ENCODE measurements around the gene PTPRN2.
"Not testable (repeated sequence)": the region's sequence is repeated elsewhere in the genome, so short reads cannot be mapped to it uniquely, and the experiment has no call there.

Gene PTPRN2

DNA sequence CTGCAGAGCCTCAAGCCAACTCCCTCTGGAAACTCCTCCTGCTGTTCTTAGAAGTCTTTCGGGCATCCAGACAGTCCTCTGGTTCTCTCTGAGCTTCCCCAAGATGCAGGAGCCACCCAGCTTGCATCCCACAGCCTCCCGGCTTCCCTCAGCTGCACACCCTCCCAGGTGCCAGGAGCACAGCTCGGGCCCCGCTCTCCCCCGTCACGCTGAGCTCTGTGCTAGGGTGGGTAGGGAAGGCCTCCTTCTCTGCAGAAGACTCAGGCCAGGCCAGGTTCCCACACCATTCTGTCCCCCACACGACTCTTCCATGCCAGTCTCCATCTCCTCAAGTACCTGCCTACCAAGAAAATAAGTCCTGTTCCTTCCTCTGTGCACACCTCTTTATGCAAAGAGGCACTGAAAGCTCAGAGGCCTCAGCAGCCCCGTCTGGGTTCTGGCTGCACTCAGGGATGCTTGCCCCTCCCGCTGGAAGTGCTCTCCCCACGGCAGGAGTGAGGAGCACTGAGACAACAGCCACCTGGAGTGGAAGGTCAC lies 537.1 kb downstream of the PTPRN2 start:
- no peak for DNase-seq (ENCODE audit: low spot score)

DNA sequence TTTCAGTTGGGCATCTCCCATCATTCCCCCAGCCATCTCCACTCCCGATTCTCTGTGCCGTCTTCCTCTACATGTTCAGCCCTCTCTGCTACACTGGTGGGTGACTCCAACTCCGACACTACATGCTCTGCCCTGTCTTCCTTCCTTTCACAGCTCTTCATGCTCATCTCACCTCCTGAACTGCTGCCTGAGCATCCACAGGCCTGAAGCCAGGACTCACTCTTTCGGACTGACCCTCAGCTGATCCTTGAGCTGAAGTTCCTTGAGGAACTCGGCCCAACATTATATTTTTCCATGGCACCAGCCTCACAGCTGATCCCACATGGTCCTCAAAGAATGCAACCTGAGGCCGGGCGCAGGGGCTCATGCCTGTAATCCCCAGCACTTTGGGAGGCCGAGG lies 538.4 kb downstream of the PTPRN2 start:
- DNase-seq (ENCODE audit: low spot score) = no peak

DNA sequence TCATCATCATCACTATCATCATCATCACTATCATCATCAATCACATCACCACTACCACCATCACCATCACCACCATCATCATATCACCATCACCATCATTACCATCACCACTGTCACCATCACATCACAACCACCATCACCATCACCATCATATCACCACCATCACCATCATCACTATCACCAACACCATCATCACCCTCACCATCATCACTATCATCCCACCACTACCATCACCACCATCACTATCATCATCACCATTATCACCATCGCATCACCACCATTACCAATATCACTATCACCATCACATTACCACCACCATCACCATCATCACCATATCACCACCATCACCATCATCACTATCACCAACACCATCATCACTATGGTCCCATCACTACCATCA lies 539.1 kb downstream of the PTPRN2 start:
- DNase-seq (ENCODE audit: low spot score) = no peak

DNA sequence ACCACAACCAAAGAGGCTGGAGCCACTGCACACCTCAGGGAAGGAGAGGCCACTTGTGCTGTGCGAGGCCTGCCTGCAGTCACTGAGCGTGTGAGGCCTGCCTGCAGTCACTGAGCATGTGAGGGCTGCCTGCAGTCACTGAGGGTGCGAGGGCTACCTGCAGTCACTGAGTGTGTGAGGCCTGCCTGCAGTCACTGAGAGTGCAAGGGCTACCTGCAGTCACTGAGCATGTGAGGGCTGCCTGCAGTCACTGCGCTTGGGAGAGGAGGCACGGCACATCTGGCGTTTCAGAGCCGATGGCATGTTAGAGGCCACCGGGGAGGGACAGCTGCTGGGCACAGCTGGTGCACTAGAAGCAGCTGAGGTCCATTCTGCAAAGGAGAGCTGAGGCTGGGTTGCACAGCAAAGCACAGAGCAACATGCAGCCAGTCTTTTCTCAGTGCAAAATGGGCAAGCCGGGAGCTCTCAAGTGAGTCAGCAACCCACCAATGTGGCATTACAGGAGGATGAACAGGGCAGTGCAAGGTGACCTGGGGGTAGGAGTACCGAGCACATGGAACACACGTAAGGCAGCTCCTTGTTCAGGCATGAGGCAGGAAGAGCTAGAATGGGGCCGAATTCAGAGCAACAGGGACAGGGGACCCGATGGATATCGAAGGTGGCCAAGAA lies 540.1 kb downstream of the PTPRN2 start:
- DNase-seq (ENCODE audit: low spot score) = no peak

DNA sequence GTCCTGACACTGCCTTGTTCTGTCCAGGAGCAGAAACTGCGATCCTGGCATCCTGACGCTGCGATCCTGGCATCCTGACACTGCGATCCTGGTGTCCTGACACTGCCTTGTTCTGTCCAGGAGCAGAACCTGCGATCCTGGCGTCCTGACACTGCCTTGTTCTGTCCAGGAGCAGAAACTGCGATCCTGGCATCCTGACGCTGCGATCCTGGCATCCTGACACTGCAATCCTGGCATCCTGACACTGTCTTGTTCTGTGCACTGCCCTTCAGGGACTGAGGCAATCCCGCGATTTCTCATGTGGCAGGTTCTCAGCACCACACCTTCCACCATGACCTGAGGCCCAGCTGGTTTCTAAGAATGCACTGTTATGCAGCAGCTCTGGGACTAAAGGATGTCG lies 541.4 kb downstream of the PTPRN2 start:
- DNase-seq (ENCODE audit: low spot score) = not testable (repeated sequence)

DNA sequence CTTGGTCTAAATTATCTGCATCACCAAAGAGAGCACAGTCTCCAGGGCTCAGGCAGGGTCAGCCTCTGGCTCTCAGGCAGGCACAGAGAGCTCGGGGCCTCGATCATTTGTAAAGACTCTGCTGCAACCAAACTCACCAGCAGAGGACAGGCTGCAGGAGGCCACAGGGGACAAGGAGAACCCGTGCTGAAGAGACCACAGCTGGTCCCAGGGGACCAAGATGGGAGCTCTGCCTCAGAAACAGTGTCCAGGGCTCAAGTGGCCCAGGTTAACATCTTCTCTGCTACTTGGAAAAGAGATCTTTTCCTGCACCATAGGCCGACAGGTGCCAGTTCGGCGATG lies 543.2 kb downstream of the PTPRN2 start:
- no peak for DNase-seq (ENCODE audit: low spot score)

DNA sequence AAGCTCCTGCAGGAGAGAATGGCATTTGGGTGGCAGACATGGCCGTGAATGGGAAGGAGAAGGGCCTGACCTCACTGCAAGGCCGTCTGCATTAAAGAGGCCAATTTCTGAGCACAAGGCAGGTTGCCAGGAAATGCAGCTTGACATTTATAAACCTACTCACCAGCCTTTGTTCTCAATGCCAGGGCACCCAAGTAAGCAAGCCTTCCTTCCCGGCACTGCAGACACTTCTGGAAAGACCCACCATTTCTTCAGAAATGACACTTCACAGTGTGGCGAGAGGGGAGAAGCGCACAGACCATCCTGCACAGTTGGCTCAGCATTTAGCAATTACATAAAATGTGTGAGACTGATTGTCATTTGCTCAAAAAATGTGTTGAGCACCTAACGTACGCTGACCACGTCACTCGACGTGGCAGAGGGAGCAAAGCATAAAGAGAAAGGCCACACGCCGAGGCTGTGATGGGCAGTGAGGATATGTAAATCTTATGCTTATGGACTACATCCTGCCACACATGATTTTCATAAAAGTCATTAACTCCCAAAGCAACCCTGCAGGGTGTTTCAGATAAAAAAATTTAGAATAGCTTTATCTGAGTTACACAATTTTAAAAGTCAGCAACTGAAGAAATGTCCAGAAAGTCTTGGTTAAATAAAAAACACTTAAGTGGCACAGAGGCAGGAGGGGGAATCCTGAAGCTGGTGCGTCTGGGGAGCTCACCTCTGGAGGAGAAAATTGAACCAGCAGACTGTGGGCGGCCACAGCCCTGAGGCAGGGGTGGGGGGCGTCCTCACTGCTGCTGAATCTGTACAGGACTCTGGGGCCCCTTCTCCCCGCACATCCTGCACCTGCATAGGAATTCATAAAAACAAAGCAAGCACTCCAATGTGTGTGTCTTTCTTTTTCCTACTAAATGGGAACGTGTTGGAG lies 543.8 kb downstream of the PTPRN2 start:
- DNase-seq (ENCODE audit: low spot score) = no peak

DNA sequence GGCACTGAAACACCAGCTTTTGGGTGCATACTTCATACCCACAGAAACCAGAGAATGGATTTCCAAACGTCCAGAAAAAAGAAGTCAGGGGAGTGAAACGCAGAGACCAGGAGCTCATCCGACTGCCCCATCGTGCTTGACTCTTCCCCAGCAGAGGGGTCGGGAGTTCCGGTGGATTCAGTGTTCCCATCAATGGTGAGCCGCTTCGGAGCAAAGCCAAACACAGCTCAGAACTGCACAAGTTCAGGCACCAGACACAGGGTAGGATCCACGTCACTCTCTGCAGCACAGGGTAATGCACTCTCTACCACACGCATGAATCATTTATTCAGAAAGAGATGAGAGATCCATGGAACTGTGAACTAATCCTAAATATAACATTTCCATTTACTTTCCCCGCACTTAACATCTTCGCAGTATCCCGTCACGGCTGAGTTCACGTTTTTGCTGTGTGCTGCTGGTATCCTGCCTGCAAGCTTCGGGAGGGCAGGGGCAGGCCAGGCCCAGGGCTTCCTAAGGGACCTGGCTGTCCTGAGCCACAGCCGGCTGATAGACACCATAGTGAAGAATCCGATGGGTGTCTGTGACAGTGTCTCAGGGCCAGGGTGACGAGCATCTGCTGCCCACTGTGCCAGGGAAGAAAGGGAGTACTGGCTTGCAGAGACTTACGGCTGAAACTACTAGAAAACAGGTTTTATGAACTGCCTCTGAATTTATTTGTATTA lies 545.3 kb downstream of the PTPRN2 start:
- DNase-seq (ENCODE audit: low spot score) = no peak

DNA sequence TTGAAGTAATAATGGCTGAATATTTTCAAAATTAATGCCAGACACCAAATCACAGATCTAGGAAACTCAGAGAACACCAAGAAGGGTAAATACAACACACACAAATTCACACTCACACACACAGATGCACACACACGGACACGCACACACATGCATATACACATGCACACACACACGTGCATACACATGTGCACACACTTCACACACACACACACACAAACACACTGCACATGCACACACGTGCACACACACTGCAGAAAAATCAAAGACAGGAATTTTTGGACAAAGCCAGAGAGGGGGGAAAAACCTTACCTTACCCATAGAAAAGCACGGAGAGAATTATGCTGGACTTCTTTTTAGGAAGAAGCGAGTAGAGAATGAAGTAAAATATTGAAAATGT lies 547.4 kb downstream of the PTPRN2 start:
- DNase-seq (ENCODE audit: low spot score) = no peak

DNA sequence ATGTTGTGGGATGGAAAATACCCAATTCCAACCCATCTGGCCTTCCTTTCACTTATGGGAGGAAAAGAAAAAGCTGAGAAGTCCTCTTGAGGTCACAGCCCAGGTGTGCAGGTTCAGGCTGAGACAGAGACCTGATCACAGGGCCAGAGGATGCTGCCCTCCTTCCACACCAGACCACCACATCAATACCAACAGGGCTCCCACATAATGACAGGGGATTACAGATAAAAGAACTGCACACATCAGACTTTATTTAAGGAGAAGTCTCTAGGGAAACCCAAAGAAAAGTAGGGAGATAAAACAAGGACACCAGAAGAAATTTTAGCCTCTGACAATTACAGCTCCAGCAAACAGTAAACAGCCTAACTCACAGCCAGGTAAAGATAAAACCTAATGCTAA lies 548.4 kb downstream of the PTPRN2 start:
- no peak for DNase-seq (ENCODE audit: low spot score)

DNA sequence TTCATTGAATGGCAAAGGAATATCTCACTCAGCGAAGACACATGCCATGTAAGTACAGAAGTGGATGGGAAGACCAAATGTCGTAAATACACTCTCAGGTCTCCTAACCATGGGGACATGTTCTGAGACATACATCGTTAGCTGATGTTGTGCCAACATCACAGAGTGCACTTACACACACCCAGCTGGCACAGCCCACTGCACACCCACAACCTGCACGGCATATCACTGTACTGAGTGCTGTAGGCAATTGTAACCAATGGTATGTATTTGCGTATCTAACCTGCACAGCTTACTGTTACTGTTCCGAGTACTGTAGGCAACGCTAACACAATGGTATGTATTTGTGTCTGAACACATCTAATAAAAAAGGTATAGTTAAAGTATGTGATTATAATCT lies 550.4 kb downstream of the PTPRN2 start:
- DNase-seq (ENCODE audit: low spot score) = no peak

DNA sequence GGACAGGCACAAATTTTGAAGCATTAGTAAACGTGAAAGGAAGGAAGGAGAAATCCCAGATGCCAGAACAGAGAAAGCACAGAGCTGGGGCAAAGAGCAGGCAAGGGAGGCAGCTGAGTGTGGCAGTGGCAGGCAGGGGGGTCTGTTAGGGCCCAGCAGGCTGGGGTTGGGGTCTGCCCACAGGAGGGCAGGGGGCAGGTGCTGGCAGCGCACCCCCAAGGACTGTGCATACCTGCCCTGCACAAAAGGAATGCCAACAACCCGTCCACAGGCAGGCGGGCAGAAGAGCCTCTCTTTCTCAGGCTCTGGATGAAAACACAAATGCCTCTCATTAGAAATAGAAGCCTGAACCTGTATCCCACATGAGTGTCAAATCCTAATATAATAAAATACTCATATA lies 552.3 kb downstream of the PTPRN2 start:
- no peak for DNase-seq (ENCODE audit: low spot score)

DNA sequence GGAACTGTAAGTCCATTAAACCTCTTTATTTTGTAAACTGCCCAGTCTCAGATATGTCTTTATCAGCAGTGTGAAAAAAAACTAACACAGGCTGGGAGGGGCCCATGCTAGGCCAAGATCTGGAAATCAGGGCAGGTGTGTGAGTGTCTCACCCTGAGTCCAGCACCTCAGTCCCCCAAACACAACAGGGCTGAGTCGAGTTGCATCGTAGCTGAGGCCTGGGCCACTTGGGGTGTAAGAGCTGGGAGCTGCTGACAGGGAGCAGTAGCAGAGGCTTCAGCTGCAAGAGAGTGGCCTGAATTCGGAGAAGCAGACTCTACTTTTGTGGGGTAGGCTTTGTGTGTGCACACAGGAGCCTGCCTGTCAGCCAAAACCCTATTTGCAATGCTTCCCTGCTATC lies 553.1 kb downstream of the PTPRN2 start:
- no peak for DNase-seq (ENCODE audit: low spot score)

DNA sequence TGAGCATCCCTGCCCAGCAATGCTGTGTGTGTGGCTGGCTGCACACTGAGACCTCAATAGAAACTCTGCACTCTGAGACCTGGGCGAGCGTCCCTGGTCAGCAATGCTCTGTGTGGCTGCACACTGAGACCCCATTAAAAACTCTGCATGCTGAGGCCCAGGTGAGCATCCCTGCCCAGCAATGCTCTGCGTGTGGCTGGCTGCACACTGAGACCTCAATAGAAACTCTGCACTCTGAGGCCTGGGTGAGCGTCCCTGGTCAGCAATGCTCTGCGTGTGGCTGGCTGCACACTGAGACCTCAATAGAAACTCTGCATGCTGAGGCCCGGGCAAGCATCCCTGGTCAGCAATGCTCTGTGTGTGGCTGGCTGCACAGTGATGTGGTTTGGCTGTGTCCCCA lies 553.7 kb downstream of the PTPRN2 start:
- DNase-seq (ENCODE audit: low spot score) = not testable (repeated sequence)

DNA sequence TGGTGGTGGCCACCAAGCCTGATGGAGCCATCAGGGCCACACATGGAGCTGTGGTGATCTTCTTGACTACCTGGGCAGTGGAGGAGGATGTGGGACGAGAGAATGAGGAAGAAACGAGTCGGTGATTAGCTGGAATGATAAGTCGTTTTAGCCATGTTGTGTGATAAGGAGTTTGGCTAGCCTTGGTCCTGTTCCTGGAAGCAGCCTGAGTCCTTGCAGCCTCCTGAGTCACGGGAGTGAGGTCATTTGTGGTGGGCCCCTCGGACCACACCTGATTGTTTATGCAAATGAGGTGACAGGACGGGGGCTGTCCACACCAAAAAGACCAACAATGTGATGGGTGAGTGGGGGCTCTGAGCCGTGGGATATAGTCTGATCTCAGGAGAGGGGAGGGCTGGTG lies 554.4 kb downstream of the PTPRN2 start:
- no peak for DNase-seq (ENCODE audit: low spot score)

DNA sequence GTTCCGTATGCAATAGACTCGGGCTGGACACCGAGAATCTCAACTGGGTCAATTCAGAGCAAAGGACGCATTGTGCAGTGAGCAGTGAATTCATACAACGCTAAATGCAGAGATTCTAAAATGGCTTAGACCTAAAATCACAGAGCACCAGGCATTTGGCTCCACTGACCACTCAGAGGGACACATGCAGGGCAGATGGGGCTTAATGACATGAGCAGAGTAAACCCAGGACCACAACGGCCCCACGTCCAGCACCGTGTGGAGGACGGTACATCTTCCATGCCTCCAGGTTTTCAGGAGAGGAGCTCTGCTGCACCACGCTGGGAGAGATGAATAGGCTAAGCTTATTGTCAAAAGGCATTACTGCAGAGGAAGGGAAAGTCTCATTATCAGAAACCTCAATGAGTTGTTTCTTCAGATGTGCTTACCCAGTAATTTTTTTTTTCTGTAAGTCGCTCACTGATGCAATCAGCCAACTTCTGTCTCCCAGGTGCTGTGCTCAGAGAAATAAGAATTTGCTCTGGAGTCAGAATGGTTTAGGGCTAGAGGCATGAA lies 555.0 kb downstream of the PTPRN2 start:
- DNase-seq (ENCODE audit: low spot score) = no peak

DNA sequence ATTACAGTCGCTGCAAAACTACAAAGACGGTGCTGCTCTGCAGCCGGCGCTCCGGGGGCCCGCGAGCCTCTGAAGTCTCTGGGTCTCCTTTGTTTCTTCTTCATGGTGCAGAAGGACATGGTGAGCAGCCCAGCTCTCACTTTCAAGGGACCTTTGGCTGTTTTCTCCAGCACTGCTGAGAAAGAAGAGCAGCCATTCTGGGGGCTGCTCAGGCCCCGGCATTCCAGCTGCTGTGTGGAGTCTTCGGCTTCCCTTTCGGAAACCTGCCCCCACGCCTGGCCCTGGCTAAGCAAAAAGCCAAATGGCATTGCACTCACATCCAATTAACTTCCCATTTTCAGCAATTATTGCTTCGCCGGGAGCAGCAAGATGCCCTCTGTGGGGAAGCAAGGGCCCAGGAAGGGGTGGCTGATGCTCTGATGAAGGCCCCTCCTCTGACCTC lies 555.7 kb downstream of the PTPRN2 start:
- DNase-seq (ENCODE audit: low spot score) = no peak

DNA sequence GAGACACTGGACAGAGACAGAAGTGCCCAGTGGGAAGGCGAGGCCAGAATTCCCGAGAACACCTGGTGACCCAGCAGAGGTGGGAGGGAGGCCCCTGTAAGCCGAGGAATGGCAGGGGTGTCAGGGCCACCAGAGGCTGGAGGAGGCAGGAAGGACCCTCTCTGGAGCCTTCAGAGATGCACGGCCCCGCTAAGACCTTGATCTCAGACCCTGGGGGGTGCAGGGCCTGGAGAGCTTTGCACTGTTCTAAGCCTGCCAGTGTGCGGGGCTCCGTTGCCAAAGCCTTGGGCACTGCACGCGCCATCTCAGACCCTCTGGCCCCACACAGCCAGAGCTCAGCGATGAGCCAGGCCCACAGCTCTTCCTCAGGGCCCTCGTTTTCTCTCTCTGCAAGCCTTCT lies 557.1 kb downstream of the PTPRN2 start:
- no peak for DNase-seq (ENCODE audit: low spot score)

DNA sequence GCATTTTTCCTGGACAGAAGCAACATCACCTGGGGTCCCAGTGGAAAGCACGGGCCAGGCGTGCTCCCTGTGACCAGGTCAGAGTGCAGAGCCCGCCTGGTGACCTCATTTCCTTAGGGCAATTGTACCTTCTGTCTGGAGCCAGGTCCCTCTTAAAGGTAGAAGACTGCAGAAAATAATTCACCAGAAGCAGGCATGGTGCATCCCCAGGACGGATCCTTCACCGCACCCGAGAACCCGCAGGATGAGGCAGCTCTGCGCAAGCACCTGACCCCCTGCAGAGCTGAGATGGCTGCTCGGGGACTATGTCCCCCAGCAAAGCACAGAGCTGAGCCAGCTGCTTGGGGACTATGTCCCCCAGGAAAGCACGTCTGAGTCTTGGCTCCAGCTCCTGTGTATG lies 557.6 kb downstream of the PTPRN2 start:
- no peak for DNase-seq (ENCODE audit: low spot score)

DNA sequence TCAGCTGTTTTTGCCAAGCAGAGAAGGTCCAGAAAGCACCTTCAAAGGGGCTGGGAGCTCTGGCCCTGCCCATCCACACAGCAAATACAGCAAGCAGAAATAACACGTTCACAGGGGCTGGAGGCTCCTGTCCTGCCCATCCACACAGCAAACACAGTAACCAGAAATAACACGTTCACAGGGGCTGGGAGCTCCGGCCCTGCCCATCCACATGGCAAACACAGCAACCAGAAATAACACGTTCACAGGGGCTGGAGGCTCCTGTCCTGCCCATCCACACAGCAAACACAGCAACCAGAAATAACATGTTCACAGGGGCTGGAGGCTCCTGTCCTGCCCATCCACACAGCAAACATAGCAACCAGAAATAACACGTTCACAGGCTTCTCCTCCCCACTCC lies 558.1 kb downstream of the PTPRN2 start:
- DNase-seq (ENCODE audit: low spot score) = no peak

DNA sequence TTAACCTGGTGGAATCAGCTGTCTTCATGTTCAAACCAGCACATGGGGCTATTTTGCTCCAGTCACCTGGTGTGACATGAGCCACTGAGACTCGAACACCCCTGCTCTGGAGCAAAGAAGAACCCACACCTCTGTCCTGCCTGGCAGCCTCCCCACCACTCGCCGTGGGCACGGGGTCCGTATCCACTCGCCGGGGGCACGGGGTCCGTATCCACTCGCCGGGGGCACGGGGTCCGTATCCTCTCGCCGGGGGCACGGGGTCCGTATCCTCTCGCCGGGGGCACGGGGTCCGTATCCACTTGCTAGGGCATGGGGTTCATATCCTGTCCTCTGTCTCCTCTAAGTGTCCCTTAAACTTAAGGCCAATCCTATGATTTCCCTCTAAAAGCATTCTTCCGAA lies 558.7 kb downstream of the PTPRN2 start:
- DNase-seq (ENCODE audit: low spot score) = no peak

DNA sequence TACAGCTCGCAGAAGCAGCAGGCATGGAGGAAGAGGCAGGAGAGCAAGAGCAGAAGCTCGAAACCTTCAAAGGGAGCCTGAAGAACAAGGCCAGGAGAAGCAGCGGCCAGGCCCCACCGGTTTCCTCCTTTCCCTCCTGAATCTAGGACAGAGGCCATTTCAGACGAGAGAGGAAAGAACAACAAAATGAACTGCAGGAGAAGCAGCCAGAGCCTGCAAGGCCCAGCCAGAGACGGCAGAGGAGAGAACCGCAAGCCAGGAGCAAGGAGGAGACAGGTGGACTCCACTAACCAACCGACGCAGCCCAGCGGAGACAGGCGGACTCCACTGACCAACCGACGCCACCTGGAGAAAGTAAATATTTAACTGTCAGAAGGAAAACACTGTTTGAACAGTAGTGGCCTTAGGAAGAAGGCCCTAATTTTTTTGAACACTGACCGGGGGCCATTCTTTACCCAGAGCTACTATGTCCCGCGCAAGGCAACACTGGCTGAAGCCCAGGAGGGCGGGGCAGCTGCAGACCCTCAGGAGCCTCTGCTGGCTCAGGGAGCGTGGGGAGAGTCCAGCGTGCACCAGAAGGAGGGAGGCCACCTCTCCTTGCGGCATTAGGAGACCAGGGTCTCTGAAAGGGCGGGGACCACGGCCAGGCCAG lies 559.2 kb downstream of the PTPRN2 start:
- no peak for DNase-seq (ENCODE audit: low spot score)

All from hematopoietic multipotent progenitor cell treated with erythropoietin and hydrocortisone succinate and interleukin-3 and kit ligand, for 15 days (in vitro differentiated cells).